ENCODE data around the gene NT5C3B. TPM values are rescaled to one million over a fixed set of nuclear protein-coding genes. Genes with fewer than 3 reads are reported as not detected.
"Not testable (repeated sequence)": the region's sequence is repeated elsewhere in the genome, so short reads cannot be mapped to it uniquely, and the experiment has no call there.

NT5C3B gene
- total RNA-seq, 1 experiment from 2014 or later = 48.8 TPM

GRCh38 chr17:41777574-41778188 lies 58.4 kb downstream of the NT5C3B start:
- no peaks in the 10 kb centered on the region for H3K9me3 ChIP-seq (ENCODE audit: insufficient read depth, low read depth)
- ChIA-PET POLR2A (ENCODE audit: unreplicated experiment) (interaction anchor here (1.2 kb wide), 1 partner anchor 9 kb away, joined by 30 read pairs; the partner anchor contains the start of gene JUP), CTCF (interaction anchor here (0.5 to 0.7 kb wide), 3 partner anchors 19 to 84 kb away, joined by 4 to 5 read pairs (median 5); no protein-coding TSS in a partner anchor)
- no TSS peak for BruUV-seq (replicated peaks)
- H4K20me1 ChIP-seq (ENCODE audit: insufficient read depth) = peaks cover 39% of the 10 kb centered on the region
- no peak overlapping the region for H3K4me3 ChIP-seq
- H3K4me2 ChIP-seq = peak overlapping the region; percentile 31
- intact Hi-C loops (cut with micrococcal nuclease; ENCODE audit: unreplicated experiment) = no loop called here
- H3K27ac ChIP-seq = peak overlapping the region; percentile 49
- H3K9me2 ChIP-seq (ENCODE audit: insufficient read depth) = no peaks in the 10 kb centered on the region
- peak; percentile 51 to 58 for DNase-seq
- H3K79me2 ChIP-seq (ENCODE audit: low read depth) = peaks cover 69% of the 10 kb centered on the region
- H3K36me3 ChIP-seq (ENCODE audit: low read depth) = no peaks in the 10 kb centered on the region
- peaks cover 49% of the 10 kb centered on the region for H3F3A ChIP-seq (ENCODE audit: insufficient read depth, low read depth)
- no peaks in the 10 kb centered on the region for H3K27me3 ChIP-seq (ENCODE audit: insufficient read depth, low read depth)
- no peak overlapping the region for H2AFZ ChIP-seq
- peaks cover 56% of the 10 kb centered on the region for H3K4me1 ChIP-seq (replicated peaks; ENCODE audit: insufficient read depth)
- TF ChIP-seq CTCF (conservative IDR thresholded peaks at IDR 0.05) (no peak), EZH2 (IDR thresholded peaks at IDR 0.05; ENCODE audit: low read depth) (no peak)

GRCh38 chr17:41777157-41777573 lies 58.9 kb downstream of the NT5C3B start:
- H3K27ac ChIP-seq = peak overlapping the region; percentile 49
- H3K9me2 ChIP-seq (ENCODE audit: insufficient read depth) = no peaks in the 10 kb centered on the region
- intact Hi-C loops (cut with micrococcal nuclease; ENCODE audit: unreplicated experiment) = no loop called here
- H4K20me1 ChIP-seq (ENCODE audit: insufficient read depth) = peaks cover 39% of the 10 kb centered on the region
- ChIA-PET POLR2A (ENCODE audit: unreplicated experiment) (interaction anchor here (1.2 kb wide), 1 partner anchor 9 kb away, joined by 30 read pairs; the partner anchor contains the start of gene JUP), CTCF (interaction anchor here (0.5 to 0.7 kb wide), 2 partner anchors 19 to 24 kb away, joined by 4 to 5 read pairs; no protein-coding TSS in a partner anchor)
- peaks cover 66% of the 10 kb centered on the region for H3K79me2 ChIP-seq (ENCODE audit: low read depth)
- peaks cover 49% of the 10 kb centered on the region for H3F3A ChIP-seq (ENCODE audit: insufficient read depth, low read depth)
- no peak for DNase-seq
- H3K4me1 ChIP-seq (replicated peaks; ENCODE audit: insufficient read depth) = peaks cover 60% of the 10 kb centered on the region
- no peaks in the 10 kb centered on the region for H3K9me3 ChIP-seq (ENCODE audit: insufficient read depth, low read depth)
- no peaks in the 10 kb centered on the region for H3K36me3 ChIP-seq (ENCODE audit: low read depth)
- no peak overlapping the region for H2AFZ ChIP-seq
- no peak for TF ChIP-seq EZH2 (IDR thresholded peaks at IDR 0.05; ENCODE audit: low read depth)
- no peak for TF ChIP-seq CTCF (conservative IDR thresholded peaks at IDR 0.05)
- peak overlapping the region; percentile 4; the same call in 1 of the 2 replicates for H3K4me2 ChIP-seq
- no peak overlapping the region for H3K4me3 ChIP-seq
- no TSS peak for BruUV-seq (replicated peaks)
- no peaks in the 10 kb centered on the region for H3K27me3 ChIP-seq (ENCODE audit: insufficient read depth, low read depth)

GRCh38 chr17:41776262-41776900 lies 59.7 kb downstream of the NT5C3B start:
- H3K9me3 ChIP-seq (ENCODE audit: insufficient read depth, low read depth); H3K27ac ChIP-seq; DNase-seq; H3K36me3 ChIP-seq (ENCODE audit: low read depth); POLR2A ChIA-PET (ENCODE audit: unreplicated experiment); BruUV-seq (replicated peaks); H3K9me2 ChIP-seq (ENCODE audit: insufficient read depth); H3K4me3 ChIP-seq; H3K4me2 ChIP-seq; H2AFZ ChIP-seq; H3K27me3 ChIP-seq (ENCODE audit: insufficient read depth, low read depth); intact Hi-C loops (cut with micrococcal nuclease; ENCODE audit: unreplicated experiment); CTCF ChIA-PET: not testable (repeated sequence)
- H3K4me1 ChIP-seq (replicated peaks; ENCODE audit: insufficient read depth) = peaks cover 61% of the 10 kb centered on the region
- peaks cover 42% of the 10 kb centered on the region for H4K20me1 ChIP-seq (ENCODE audit: insufficient read depth)
- peaks cover 49% of the 10 kb centered on the region for H3F3A ChIP-seq (ENCODE audit: insufficient read depth, low read depth)
- peaks cover 64% of the 10 kb centered on the region for H3K79me2 ChIP-seq (ENCODE audit: low read depth)
